SK-N-SH (cell line): Measurements from ENCODE around the gene ELAC2. TPM values are rescaled to one million over a fixed set of nuclear protein-coding genes. Genes with fewer than 3 reads are reported as not detected.

Experiments
- CTCF ChIA-PET: fragments of 300-600, 350-600 bp; formaldehyde crosslinking; extraction: SDS; loops from one replicate; lab custom pipeline; 2021; lab: Yijun Ruan, JAX
- POLR2A ChIA-PET: fragments of 350-600 bp; sonication (Branson Sonifier 250); formaldehyde crosslinking; extraction: SDS; loops from one replicate; lab custom pipeline; 2020; ENCODE audit warnings: antibody characterized with exemption, inconsistent platforms; lab: Yijun Ruan, JAX
- DNase-seq: peaks from one replicate; pipeline ENCODE4 v3.0.0; 2012
- H2AFZ ChIP-seq: fragments of 200-600 bp; sonication (generic); 2 replicates; pipeline ENCODE4 v1.8.1; 2016; ENCODE audit warnings: antibody characterized with exemption, mild to moderate bottlenecking, low read depth
- H3F3A ChIP-seq: fragments of 200-600 bp; sonication (generic); replicated peaks from 2 replicates; pipeline ENCODE3; 2016; ENCODE audit warnings: antibody characterized with exemption, mild to moderate bottlenecking; ENCODE audit not compliant: insufficient read depth
- H3K27ac ChIP-seq, 2 experiments: fragments of 200-500 bp in 1 of 2; fragments of 200-600 bp in 1 of 2; sonication (Bioruptor generic) in 1 of 2; sonication (generic), shearing (Covaris generic) in 1 of 2; 2 replicates each; pipeline versions ENCODE4 v1.5.1 to v1.6.1; 2014 to 2016; ENCODE audit warnings: low read depth in 2 of 2, inconsistent platforms in 1 of 2, low read length in 1 of 2, mild to moderate bottlenecking in 1 of 2, mixed read lengths in 1 of 2
- H3K27me3 ChIP-seq: fragments of 200-600 bp; sonication (generic), shearing (Covaris generic); 2 replicates; pipeline ENCODE4 v1.6.1; 2016; ENCODE audit warnings: mixed run types; ENCODE audit not compliant: insufficient read depth
- H3K36me3 ChIP-seq, 2 experiments: fragments of 200-500 bp in 1 of 2; fragments of 200-600 bp in 1 of 2; sonication (Bioruptor generic) in 1 of 2; sonication (generic) in 1 of 2; replicated peaks in 1 of 2; 2 replicates each; pipeline versions ENCODE3 to v1.5.1; 2014 to 2016; ENCODE audit warnings: low read length in 1 of 2, mild to moderate bottlenecking in 1 of 2; ENCODE audit not compliant: insufficient read depth in 2 of 2, control insufficient read depth in 1 of 2
- H3K4me1 ChIP-seq, 2 experiments: fragments of 200-500 bp in 1 of 2; fragments of 200-600 bp in 1 of 2; sonication (Bioruptor generic) in 1 of 2; sonication (generic), shearing (Covaris generic) in 1 of 2; 2 replicates each; pipeline versions ENCODE4 v1.5.1 to v1.6.1; 2014 to 2016; ENCODE audit warnings: low read depth in 1 of 2, low read length in 1 of 2, mixed run types in 1 of 2; ENCODE audit not compliant: insufficient read depth in 2 of 2, control insufficient read depth in 1 of 2
- H3K4me2 ChIP-seq: fragments of 200-600 bp; sonication (generic), shearing (Covaris generic); 2 replicates; pipeline ENCODE4 v1.6.1; 2017; ENCODE audit warnings: mixed run types
- H3K4me3 ChIP-seq, 2 experiments: fragments of 200-500 bp in 1 of 2; fragments of 200-600 bp in 1 of 2; sonication (Bioruptor generic) in 1 of 2; sonication (generic), shearing (Covaris generic) in 1 of 2; 2 replicates each; pipeline versions ENCODE4 v1.5.1 to v1.8.1; 2014 to 2016; ENCODE audit warnings: low read depth in 2 of 2, inconsistent platforms in 1 of 2, low read length in 1 of 2, mild to moderate bottlenecking in 1 of 2, mixed read lengths in 1 of 2, moderate library complexity in 1 of 2
- H3K79me2 ChIP-seq: fragments of 200-600 bp; sonication (generic); 2 replicates; pipeline ENCODE4 v1.8.1; 2017; ENCODE audit warnings: mild to moderate bottlenecking; ENCODE audit not compliant: insufficient read depth
- H3K9ac ChIP-seq: fragments of 200-600 bp; sonication (generic); 2 replicates; pipeline ENCODE4 v1.6.1; 2017; ENCODE audit warnings: mixed run types
- H3K9me2 ChIP-seq: fragments of 200-600 bp; sonication (generic); 2 replicates; pipeline ENCODE4 v1.6.1; 2017; ENCODE audit warnings: mixed run types
- H3K9me3 ChIP-seq: fragments of 200-600 bp; sonication (generic); 2 replicates; pipeline ENCODE4 v1.6.1; 2017; ENCODE audit warnings: mixed run types, mild to moderate bottlenecking, moderate library complexity
- H4K20me1 ChIP-seq: fragments of 200-600 bp; sonication (generic); 2 replicates; pipeline ENCODE4 v1.6.1; 2017; ENCODE audit warnings: mild to moderate bottlenecking, mixed run types; ENCODE audit not compliant: insufficient read depth
- EP300 ChIP-seq, 2 experiments: IDR thresholded peaks; 2 replicates each; pipeline versions ENCODE4 v1.4.0 to v1.6.1; 2012; ENCODE audit warnings: borderline replicate concordance in 1 of 2, low read depth in 1 of 2, low read length in 1 of 2
- FOSL2 ChIP-seq: IDR thresholded peaks from 2 replicates; pipeline ENCODE4 v1.4.0; 2012; ENCODE audit warnings: low read depth, mild to moderate bottlenecking, moderate library complexity, borderline replicate concordance
- FOXJ3 ChIP-seq: sonication (generic); formaldehyde crosslinking; IDR thresholded peaks from 2 replicates; pipeline ENCODE4 v1.5.1; 2020; ENCODE audit warnings: mild to moderate bottlenecking, missing genetic modification reagents
- FOXM1 ChIP-seq: IDR thresholded peaks from 2 replicates; pipeline ENCODE4 v1.4.0; 2012; ENCODE audit warnings: low read depth, mild to moderate bottlenecking
- MAX ChIP-seq: IDR thresholded peaks from 2 replicates; pipeline ENCODE4 v1.4.0; 2012; ENCODE audit warnings: low read depth
- NRF1 ChIP-seq: IDR thresholded peaks from 2 replicates; pipeline ENCODE4 v1.6.1; 2012; ENCODE audit warnings: low read depth, mild to moderate bottlenecking, low read length
- PBX3 ChIP-seq: IDR thresholded peaks from 2 replicates; pipeline ENCODE4; 2012
- POLR2AphosphoS5 ChIP-seq: IDR thresholded peaks from 2 replicates; pipeline ENCODE4 v1.6.1; 2012; ENCODE audit warnings: low read depth, low read length
- RCOR1 ChIP-seq: fragments of 150-350 bp; IDR thresholded peaks from 2 replicates; pipeline ENCODE4 v1.6.1; 2017; ENCODE audit warnings: antibody characterized with exemption, low read length
- SIN3A ChIP-seq: IDR thresholded peaks from 2 replicates; pipeline ENCODE4 v1.6.1; 2012; ENCODE audit warnings: low read depth, mild to moderate bottlenecking, low read length, moderate library complexity, borderline replicate concordance
- SMC3 ChIP-seq: IDR thresholded peaks from 2 replicates; pipeline ENCODE4 v1.6.1; 2012; ENCODE audit warnings: low read depth, low read length, improper control_type of control experiment
- YY1 ChIP-seq: IDR thresholded peaks from 2 replicates; pipeline ENCODE4 v1.4.0; 2012; ENCODE audit warnings: low read depth, mild to moderate bottlenecking
- WGBS: methylation state at CpG from one replicate; pipeline ENCODE4 v1.1.6; 2017; ENCODE audit warnings: low lambda C conversion rate; 5-methylcytosine and 5-hydroxymethylcytosine counted together
- polyA plus RNA-seq, 3 experiments: library from polyadenylated mRNA; depleted of rRNA; stranded (reverse); fragments of >200 nt; gene quantifications; 2 replicates each; pipeline ENCODE4 v1.2.3, GENCODE V29; 2012
- TF ChIP-seq, protein P1 (sequence below): IDR thresholded peaks from 2 replicates; pipeline ENCODE4 v1.6.1; 2012; ENCODE audit warnings: mild to moderate bottlenecking, low read depth, low read length, moderate library complexity
- TF ChIP-seq, protein P2 (sequence below): IDR thresholded peaks from 2 replicates; pipeline ENCODE4 v1.4.0; 2012; ENCODE audit warnings: low read depth, borderline replicate concordance

The ELAC2 gene
- polyA plus RNA-seq, 1 of the 3 experiments (the other 2 are of a cell fraction), result 77.6 TPM

- Histone ChIP-seq H3K79me2 (no peaks in the 10 kb centered on the region), H3F3A (no peaks in the 10 kb centered on the region), H2AFZ (no peak overlapping the region), H3K4me2 (no peak overlapping the region), H3K27me3 (no peaks in the 10 kb centered on the region; the same call in 1 of the 2 replicates), H3K9me3 (no peaks in the 10 kb centered on the region), H3K4me1 (no peaks in the 10 kb centered on the region), H3K4me3 (no peak overlapping the region), H3K27ac (no peak overlapping the region), H3K9me2 (no peaks in the 10 kb centered on the region), H4K20me1 (no peaks in the 10 kb centered on the region), H3K9ac (no peak overlapping the region), H3K36me3 (no peaks in the 10 kb centered on the region)
- no peak for DNase-seq
- ChIA-PET POLR2A (no interaction called here), CTCF (no interaction called here)
- 51% methylated on average over 13 of the region's 13 CpGs for WGBS
- no peak for TF ChIP-seq NRF1
- no peak for TF ChIP-seq FOSL2
- no peak for TF ChIP-seq EP300 (IDR thresholded peaks at IDR 0.05; ENCODE audit: borderline replicate concordance in 1 of 2, low read depth in 1 of 2, low read length in 1 of 2)
- TF ChIP-seq FOXM1, result no peak
- TF ChIP-seq YY1, result no peak
- TF ChIP-seq, protein P1, sequence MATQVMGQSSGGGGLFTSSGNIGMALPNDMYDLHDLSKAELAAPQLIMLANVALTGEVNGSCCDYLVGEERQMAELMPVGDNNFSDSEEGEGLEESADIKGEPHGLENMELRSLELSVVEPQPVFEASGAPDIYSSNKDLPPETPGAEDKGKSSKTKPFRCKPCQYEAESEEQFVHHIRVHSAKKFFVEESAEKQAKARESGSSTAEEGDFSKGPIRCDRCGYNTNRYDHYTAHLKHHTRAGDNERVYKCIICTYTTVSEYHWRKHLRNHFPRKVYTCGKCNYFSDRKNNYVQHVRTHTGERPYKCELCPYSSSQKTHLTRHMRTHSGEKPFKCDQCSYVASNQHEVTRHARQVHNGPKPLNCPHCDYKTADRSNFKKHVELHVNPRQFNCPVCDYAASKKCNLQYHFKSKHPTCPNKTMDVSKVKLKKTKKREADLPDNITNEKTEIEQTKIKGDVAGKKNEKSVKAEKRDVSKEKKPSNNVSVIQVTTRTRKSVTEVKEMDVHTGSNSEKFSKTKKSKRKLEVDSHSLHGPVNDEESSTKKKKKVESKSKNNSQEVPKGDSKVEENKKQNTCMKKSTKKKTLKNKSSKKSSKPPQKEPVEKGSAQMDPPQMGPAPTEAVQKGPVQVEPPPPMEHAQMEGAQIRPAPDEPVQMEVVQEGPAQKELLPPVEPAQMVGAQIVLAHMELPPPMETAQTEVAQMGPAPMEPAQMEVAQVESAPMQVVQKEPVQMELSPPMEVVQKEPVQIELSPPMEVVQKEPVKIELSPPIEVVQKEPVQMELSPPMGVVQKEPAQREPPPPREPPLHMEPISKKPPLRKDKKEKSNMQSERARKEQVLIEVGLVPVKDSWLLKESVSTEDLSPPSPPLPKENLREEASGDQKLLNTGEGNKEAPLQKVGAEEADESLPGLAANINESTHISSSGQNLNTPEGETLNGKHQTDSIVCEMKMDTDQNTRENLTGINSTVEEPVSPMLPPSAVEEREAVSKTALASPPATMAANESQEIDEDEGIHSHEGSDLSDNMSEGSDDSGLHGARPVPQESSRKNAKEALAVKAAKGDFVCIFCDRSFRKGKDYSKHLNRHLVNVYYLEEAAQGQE, result no peak
- no peak for TF ChIP-seq SIN3A
- TF ChIP-seq, protein P2, sequence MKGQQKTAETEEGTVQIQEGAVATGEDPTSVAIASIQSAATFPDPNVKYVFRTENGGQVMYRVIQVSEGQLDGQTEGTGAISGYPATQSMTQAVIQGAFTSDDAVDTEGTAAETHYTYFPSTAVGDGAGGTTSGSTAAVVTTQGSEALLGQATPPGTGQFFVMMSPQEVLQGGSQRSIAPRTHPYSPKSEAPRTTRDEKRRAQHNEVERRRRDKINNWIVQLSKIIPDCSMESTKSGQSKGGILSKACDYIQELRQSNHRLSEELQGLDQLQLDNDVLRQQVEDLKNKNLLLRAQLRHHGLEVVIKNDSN, result no peak
- no peak for TF ChIP-seq PBX3
- TF ChIP-seq SMC3, result no peak
- no peak for TF ChIP-seq RCOR1
- no peak for TF ChIP-seq FOXJ3 (CRISPR knock-in tag)
- no peak for TF ChIP-seq POLR2AphosphoS5
- TF ChIP-seq MAX, result no peak
Measured at GRCh38 chr17:12953156-12953555, 64.7 kb downstream of the ELAC2 start.
